ENCODE measurements around the gene MRGPRG. TPM values are rescaled to one million over a fixed set of nuclear protein-coding genes. Genes with fewer than 3 reads are reported as not detected.

The MRGPRG gene
- total RNA-seq, 1 experiment from 2014 or later: not detected

DNA sequence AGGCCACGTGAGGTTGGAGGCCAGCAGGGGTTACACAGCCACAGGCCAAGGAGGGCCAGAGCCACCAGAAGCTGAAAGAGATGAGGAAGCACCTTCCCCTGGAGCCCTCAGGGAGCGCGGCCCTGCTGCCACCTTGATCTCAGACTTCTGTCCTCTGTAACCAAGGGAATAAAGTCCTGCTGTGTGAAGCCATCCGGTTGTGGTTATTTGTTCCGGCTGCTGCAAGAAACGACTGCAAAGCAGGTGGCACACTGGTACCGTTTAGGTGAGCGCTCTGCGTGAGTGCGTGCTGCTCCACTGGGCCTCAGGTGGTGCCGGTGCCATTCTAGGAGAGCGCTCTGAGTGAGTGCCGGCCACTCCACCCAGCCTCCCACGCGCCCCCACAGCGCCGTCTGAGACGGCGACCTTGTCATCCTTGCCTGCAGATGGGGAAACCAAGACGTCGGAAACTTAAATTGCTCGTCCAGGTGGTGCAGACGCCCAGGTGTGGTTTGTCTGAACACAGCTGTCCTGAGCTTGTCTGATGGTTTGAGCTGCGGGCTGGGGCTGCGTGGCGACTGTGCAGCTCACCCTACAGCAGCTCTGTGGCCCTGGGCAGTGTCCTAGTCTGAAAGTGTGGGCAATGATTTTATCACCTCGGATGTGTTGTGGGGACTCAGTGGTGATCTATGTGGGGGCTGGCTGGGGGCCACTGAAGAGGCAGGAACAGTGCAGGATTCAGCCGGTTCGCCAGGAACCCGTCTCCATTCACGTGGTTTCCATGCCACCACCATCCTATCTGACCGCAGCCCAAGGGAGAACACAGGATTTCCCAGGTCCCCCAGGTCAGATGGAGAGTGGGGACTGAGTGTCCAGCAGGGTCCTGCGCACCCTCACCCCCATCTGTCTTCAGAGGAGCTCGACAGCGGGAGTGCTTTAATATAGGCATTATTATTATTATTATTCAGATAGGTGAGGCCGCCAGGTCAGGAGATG is 4.6 kb upstream of the MRGPRG start:
- DNase-seq (ENCODE audit: low spot score) (no peak), ATAC-seq (no peak)
- ChIA-PET POLR2A (interaction anchor here (1.0 kb wide), 1 partner anchor 8 kb away, joined by 3 read pairs; no protein-coding TSS in a partner anchor), CTCF (interaction anchor here (0.8 to 3.0 kb wide), 21 partner anchors 8 to 293 kb away, joined by 3 to 14 read pairs (median 5); partner anchors contain the start of genes MRGPRE and PHLDA2)
- no peaks in the 10 kb centered on the region for H3K36me3 Mint-ChIP-seq
- H3K27ac Mint-ChIP-seq: no peak overlapping the region
- no peaks in the 10 kb centered on the region for H3K9me3 Mint-ChIP-seq
- no peaks in the 10 kb centered on the region for H3K27me3 Mint-ChIP-seq (ENCODE audit: low read depth)
- H3K4me3 Mint-ChIP-seq: no peak overlapping the region
- TF ChIP-seq, protein P1, sequence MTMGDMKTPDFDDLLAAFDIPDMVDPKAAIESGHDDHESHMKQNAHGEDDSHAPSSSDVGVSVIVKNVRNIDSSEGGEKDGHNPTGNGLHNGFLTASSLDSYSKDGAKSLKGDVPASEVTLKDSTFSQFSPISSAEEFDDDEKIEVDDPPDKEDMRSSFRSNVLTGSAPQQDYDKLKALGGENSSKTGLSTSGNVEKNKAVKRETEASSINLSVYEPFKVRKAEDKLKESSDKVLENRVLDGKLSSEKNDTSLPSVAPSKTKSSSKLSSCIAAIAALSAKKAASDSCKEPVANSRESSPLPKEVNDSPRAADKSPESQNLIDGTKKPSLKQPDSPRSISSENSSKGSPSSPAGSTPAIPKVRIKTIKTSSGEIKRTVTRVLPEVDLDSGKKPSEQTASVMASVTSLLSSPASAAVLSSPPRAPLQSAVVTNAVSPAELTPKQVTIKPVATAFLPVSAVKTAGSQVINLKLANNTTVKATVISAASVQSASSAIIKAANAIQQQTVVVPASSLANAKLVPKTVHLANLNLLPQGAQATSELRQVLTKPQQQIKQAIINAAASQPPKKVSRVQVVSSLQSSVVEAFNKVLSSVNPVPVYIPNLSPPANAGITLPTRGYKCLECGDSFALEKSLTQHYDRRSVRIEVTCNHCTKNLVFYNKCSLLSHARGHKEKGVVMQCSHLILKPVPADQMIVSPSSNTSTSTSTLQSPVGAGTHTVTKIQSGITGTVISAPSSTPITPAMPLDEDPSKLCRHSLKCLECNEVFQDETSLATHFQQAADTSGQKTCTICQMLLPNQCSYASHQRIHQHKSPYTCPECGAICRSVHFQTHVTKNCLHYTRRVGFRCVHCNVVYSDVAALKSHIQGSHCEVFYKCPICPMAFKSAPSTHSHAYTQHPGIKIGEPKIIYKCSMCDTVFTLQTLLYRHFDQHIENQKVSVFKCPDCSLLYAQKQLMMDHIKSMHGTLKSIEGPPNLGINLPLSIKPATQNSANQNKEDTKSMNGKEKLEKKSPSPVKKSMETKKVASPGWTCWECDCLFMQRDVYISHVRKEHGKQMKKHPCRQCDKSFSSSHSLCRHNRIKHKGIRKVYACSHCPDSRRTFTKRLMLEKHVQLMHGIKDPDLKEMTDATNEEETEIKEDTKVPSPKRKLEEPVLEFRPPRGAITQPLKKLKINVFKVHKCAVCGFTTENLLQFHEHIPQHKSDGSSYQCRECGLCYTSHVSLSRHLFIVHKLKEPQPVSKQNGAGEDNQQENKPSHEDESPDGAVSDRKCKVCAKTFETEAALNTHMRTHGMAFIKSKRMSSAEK (CRISPR knock-in tag; IDR thresholded peaks at IDR 0.05; ENCODE audit: borderline replicate concordance): no peak
- TF ChIP-seq ELF4 (CRISPR knock-in tag; IDR thresholded peaks at IDR 0.05; ENCODE audit: low read depth): no peak
- no peak for TF ChIP-seq IRF2 (CRISPR knock-in tag; IDR thresholded peaks at IDR 0.05; ENCODE audit: borderline replicate concordance, low read depth)
- no peak for TF ChIP-seq ZNF416 (CRISPR knock-in tag; IDR thresholded peaks at IDR 0.05)
- TF ChIP-seq, protein P2, sequence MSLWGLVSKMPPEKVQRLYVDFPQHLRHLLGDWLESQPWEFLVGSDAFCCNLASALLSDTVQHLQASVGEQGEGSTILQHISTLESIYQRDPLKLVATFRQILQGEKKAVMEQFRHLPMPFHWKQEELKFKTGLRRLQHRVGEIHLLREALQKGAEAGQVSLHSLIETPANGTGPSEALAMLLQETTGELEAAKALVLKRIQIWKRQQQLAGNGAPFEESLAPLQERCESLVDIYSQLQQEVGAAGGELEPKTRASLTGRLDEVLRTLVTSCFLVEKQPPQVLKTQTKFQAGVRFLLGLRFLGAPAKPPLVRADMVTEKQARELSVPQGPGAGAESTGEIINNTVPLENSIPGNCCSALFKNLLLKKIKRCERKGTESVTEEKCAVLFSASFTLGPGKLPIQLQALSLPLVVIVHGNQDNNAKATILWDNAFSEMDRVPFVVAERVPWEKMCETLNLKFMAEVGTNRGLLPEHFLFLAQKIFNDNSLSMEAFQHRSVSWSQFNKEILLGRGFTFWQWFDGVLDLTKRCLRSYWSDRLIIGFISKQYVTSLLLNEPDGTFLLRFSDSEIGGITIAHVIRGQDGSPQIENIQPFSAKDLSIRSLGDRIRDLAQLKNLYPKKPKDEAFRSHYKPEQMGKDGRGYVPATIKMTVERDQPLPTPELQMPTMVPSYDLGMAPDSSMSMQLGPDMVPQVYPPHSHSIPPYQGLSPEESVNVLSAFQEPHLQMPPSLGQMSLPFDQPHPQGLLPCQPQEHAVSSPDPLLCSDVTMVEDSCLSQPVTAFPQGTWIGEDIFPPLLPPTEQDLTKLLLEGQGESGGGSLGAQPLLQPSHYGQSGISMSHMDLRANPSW (CRISPR knock-in tag; conservative IDR thresholded peaks at IDR 0.05; ENCODE audit: low read depth): no peak
- no peak for TF ChIP-seq PRRX2 (CRISPR knock-in tag; IDR thresholded peaks at IDR 0.05)
- TF ChIP-seq, protein P3, sequence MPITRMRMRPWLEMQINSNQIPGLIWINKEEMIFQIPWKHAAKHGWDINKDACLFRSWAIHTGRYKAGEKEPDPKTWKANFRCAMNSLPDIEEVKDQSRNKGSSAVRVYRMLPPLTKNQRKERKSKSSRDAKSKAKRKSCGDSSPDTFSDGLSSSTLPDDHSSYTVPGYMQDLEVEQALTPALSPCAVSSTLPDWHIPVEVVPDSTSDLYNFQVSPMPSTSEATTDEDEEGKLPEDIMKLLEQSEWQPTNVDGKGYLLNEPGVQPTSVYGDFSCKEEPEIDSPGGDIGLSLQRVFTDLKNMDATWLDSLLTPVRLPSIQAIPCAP (CRISPR knock-in tag; IDR thresholded peaks at IDR 0.05): no peak
- TF ChIP-seq, protein P4, sequence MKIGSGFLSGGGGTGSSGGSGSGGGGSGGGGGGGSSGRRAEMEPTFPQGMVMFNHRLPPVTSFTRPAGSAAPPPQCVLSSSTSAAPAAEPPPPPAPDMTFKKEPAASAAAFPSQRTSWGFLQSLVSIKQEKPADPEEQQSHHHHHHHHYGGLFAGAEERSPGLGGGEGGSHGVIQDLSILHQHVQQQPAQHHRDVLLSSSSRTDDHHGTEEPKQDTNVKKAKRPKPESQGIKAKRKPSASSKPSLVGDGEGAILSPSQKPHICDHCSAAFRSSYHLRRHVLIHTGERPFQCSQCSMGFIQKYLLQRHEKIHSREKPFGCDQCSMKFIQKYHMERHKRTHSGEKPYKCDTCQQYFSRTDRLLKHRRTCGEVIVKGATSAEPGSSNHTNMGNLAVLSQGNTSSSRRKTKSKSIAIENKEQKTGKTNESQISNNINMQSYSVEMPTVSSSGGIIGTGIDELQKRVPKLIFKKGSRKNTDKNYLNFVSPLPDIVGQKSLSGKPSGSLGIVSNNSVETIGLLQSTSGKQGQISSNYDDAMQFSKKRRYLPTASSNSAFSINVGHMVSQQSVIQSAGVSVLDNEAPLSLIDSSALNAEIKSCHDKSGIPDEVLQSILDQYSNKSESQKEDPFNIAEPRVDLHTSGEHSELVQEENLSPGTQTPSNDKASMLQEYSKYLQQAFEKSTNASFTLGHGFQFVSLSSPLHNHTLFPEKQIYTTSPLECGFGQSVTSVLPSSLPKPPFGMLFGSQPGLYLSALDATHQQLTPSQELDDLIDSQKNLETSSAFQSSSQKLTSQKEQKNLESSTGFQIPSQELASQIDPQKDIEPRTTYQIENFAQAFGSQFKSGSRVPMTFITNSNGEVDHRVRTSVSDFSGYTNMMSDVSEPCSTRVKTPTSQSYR (CRISPR knock-in tag; IDR thresholded peaks at IDR 0.05): no peak
- H3K4me1 Mint-ChIP-seq: peaks cover 32% of the 10 kb centered on the region

DNA sequence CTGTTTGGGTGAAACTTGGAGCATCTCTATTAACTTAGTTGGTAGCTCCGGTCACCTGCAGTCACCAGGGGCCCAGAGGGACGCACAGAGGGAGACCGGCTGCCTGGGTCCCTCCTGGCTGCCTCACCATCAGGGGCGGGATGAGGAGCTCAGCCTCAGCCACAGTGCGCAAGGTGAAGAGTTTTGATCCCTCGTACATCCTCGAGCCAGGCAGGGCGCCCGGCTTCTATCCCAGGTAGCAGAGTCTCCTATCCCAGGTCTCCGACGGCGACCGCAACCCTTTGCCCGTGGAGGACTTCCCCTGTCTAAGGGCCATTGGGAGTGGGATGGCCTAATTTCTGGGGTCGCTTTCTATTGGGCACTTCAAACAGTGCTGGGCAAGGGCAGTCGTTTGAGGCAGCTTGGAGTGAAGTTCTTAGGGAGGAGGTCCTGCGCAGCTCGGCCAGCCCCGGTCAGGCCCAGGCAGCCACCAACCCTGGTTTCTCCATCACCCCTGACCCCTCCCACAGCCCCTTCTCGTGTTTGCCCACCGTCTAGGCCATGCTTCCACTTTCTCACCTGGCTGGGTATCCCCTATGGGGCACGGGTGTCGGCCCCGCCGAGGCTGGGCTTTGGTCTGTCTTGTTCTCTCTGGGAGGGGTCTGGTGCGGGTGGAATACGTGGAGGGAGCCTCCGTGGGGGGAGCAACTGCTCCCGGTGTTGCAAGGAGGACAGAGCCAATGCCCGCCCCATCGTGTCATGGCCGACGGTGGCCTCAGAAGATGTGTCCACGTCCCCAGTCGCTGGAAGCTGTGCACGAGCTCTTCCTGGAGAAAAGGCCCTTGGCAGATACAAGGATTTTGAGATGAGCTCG is 3.6 kb upstream of the MRGPRG start:
- no peak overlapping the region for H3K27ac Mint-ChIP-seq
- H3K4me3 Mint-ChIP-seq: no peak overlapping the region
- ChIA-PET POLR2A (no interaction called here), CTCF (interaction anchor here (0.9 to 3.0 kb wide), 3 partner anchors 27 to 119 kb away, joined by 3 to 14 read pairs (median 4); no protein-coding TSS in a partner anchor)
- H3K9me3 Mint-ChIP-seq: no peaks in the 10 kb centered on the region
- ATAC-seq (no peak), DNase-seq (ENCODE audit: low spot score) (peak; percentile 10)
- TF ChIP-seq FOXP1 (CRISPR knock-in tag; IDR thresholded peaks at IDR 0.05; ENCODE audit: borderline replicate concordance) (no peak), MXD4 (CRISPR knock-in tag; IDR thresholded peaks at IDR 0.05; ENCODE audit: borderline replicate concordance) (no peak), CREB1 (CRISPR knock-in tag; IDR thresholded peaks at IDR 0.05) (no peak)
- H3K4me1 Mint-ChIP-seq: peaks cover 32% of the 10 kb centered on the region
- H3K27me3 Mint-ChIP-seq (ENCODE audit: low read depth): no peaks in the 10 kb centered on the region
- H3K36me3 Mint-ChIP-seq: no peaks in the 10 kb centered on the region
